Left ventricle myocardium inferior (tissue), 1 donor: ENCODE results near the gene ZMIZ1. TPM values are rescaled to one million over a fixed set of nuclear protein-coding genes. Genes with fewer than 3 reads are reported as not detected.

Experiments
- DNase-seq: peaks from one replicate; pipeline ENCODE4 v3.0.0-alpha.2; 2020
- H3K27ac ChIP-seq: fragments of 200-600 bp; replicated peaks from 2 replicates; pipeline ENCODE4 v1.8.0; 2021
- H3K27me3 ChIP-seq: fragments of 200-600 bp; 2 replicates; pipeline ENCODE4 v1.8.0; 2021; ENCODE audit warnings: low read depth
- H3K36me3 ChIP-seq: fragments of 200-600 bp; 2 replicates; pipeline ENCODE4 v1.8.0; 2021
- H3K4me1 ChIP-seq: fragments of 200-600 bp; 2 replicates; pipeline ENCODE4 v1.8.0; 2021
- H3K4me3 ChIP-seq: fragments of 200-600 bp; 2 replicates; pipeline ENCODE4 v1.8.0; 2021; ENCODE audit warnings: mild to moderate bottlenecking, moderate library complexity
- H3K9me3 ChIP-seq: fragments of 200-600 bp; replicated peaks from 2 replicates; pipeline ENCODE4 v1.8.0; 2021
- CTCF ChIP-seq: fragments of 200-600 bp; IDR thresholded peaks from 2 replicates; pipeline ENCODE4 v1.8.0; 2021; ENCODE audit warnings: antibody characterized with exemption, mild to moderate bottlenecking, borderline replicate concordance
- intact Hi-C: fragments of 100-400 bp; cut with micrococcal nuclease; formaldehyde crosslinking; loops from one replicate; pipeline ENCODE4 v1.11.0; 2022
- total RNA-seq: library from RNA; stranded (reverse); fragmentation: NEBNext Ultra II Directional; extraction: Animal tissue kit (Norgen Biotek cat#: 25700); gene quantifications from one replicate; pipeline ENCODE4 v1.2.1, GENCODE V29; 2021
- donor health status: DM: no; HTN: yes; CAD: no; lungs with severe emphysema.

The ZMIZ1 gene
- total RNA-seq, 1 donor from 2014 or later = 55.9 TPM

GRCh38 chr10:79152423-79152817 is 83.7 kb downstream of the ZMIZ1 start:
- Histone ChIP-seq H3K36me3 (no peaks in the 10 kb centered on the region), H3K27ac (peak overlapping the region; percentile 99), H3K9me3 (no peaks in the 10 kb centered on the region), H3K4me3 (no peak overlapping the region), H3K27me3 (no peaks in the 10 kb centered on the region), H3K4me1 (peaks cover 100% of the 10 kb centered on the region)
- no peak for DNase-seq
- intact Hi-C loops = no loop called here
- TF ChIP-seq CTCF = no peak

- H3K27ac ChIP-seq = peak overlapping the region; percentile 99
- intact Hi-C loops = no loop called here
- H3K36me3 ChIP-seq = no peaks in the 10 kb centered on the region
- peak; percentile 87 for DNase-seq
- H3K9me3 ChIP-seq = no peaks in the 10 kb centered on the region
- TF ChIP-seq CTCF = peak; percentile 34
- H3K27me3 ChIP-seq = no peaks in the 10 kb centered on the region
- no peak overlapping the region for H3K4me3 ChIP-seq
- peaks cover 100% of the 10 kb centered on the region for H3K4me1 ChIP-seq
Measured at GRCh38 chr10:79153745-79154144, 85.0 kb downstream of the ZMIZ1 start.

GRCh38 chr10:79155301-79156081 is 86.7 kb downstream of the ZMIZ1 start:
- Histone ChIP-seq H3K4me3 (no peak overlapping the region), H3K4me1 (peaks cover 100% of the 10 kb centered on the region), H3K9me3 (no peaks in the 10 kb centered on the region), H3K27me3 (no peaks in the 10 kb centered on the region), H3K27ac (peak overlapping the region; percentile 99), H3K36me3 (no peaks in the 10 kb centered on the region)
- peak; percentile 47 for DNase-seq
- intact Hi-C loops = no loop called here
- TF ChIP-seq CTCF = peak; percentile 39

- Histone ChIP-seq H3K9me3 (no peaks in the 10 kb centered on the region), H3K4me3 (no peak overlapping the region), H3K27me3 (no peaks in the 10 kb centered on the region), H3K4me1 (peaks cover 100% of the 10 kb centered on the region), H3K27ac (peak overlapping the region; percentile 99), H3K36me3 (no peaks in the 10 kb centered on the region)
- DNase-seq = no peak
- intact Hi-C loops = no loop called here
- TF ChIP-seq CTCF = no peak
Measured at GRCh38 chr10:79156334-79157274, 87.8 kb downstream of the ZMIZ1 start.

GRCh38 chr10:79158004-79158340 is 89.2 kb downstream of the ZMIZ1 start:
- H3K27ac ChIP-seq = peak overlapping the region; percentile 99
- DNase-seq = no peak
- H3K27me3 ChIP-seq = no peaks in the 10 kb centered on the region
- H3K36me3 ChIP-seq = peaks cover 10% of the 10 kb centered on the region
- H3K4me3 ChIP-seq = no peak overlapping the region
- no peak for TF ChIP-seq CTCF
- intact Hi-C loops = no loop called here
- H3K4me1 ChIP-seq = peaks cover 100% of the 10 kb centered on the region
- no peaks in the 10 kb centered on the region for H3K9me3 ChIP-seq
